SIG-M5 treated with dmso at 0.1 percent for 504 hours (cell line): ENCODE measurements around the gene MESP1.
"Not testable (repeated sequence)": the region's sequence is repeated elsewhere in the genome, so short reads cannot be mapped to it uniquely, and the experiment has no call there.

Experiments used
- DNase-seq: peaks from one replicate; lab custom pipeline; 2025; ENCODE audit not compliant: unreplicated experiment; lab: John Stamatoyannopoulos, UW

Gene MESP1, protein sequence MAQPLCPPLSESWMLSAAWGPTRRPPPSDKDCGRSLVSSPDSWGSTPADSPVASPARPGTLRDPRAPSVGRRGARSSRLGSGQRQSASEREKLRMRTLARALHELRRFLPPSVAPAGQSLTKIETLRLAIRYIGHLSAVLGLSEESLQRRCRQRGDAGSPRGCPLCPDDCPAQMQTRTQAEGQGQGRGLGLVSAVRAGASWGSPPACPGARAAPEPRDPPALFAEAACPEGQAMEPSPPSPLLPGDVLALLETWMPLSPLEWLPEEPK

GRCh38 chr15:89750560-89751542 lies at the start of gene MESP1:
Gene MESP1, minus strand, starts transcription at chr15:89751249. Its CDS starts 18 bp downstream, at chr15:89751231.
- DNase-seq: peak; percentile 85

- no peak for DNase-seq
Observed at GRCh38 chr15:89799918-89800498, 49.0 kb upstream of the MESP1 start.

DNA sequence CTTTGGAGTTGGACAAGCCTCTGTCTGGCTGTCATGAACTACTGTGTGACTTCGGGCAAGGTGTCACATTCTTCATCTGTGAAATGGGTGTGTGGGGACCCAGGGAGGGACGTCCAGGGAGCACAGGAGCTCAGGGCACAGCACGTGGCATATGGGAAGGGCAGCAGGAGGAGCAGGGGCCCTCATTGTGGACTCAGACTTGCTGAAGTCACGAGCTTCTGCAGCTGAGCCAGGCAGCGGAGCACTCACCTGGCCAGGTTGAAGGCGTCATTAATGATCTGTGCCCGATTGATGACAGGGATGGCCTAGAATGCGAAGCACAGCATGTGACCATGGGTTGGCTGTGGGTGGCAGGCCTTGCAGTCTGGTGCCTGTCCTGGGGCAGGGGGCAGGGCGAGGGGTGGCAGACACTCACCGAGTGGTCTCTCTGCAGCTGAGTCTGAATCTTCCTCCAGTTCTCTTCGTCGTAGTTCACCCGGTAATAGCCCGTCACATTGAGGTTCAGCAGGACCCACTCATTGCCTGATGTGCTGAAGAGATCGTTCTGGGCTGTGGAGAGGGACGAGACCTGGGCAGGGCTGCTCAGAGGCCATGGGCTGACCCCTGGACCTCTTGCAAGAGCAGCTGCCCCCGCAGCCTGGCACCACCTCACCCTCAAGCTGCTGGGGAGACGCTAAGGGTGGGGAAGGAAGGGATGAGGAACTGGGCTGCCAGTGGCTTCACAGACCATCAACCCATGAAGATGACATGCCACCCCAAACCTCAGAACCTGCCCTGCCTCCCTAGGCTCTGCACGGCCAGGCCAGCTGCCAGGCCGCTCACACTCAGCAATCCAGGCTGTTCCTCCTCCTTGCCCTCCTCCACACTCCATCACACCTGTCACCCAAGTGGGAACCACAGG lies 48.2 kb upstream of the MESP1 start:
- no peak for DNase-seq

- no peak for DNase-seq
Observed at GRCh38 chr15:89797678-89798201, 46.7 kb upstream of the MESP1 start.

GRCh38 chr15:89795996-89796395 lies 44.9 kb upstream of the MESP1 start:
- DNase-seq: no peak

DNA sequence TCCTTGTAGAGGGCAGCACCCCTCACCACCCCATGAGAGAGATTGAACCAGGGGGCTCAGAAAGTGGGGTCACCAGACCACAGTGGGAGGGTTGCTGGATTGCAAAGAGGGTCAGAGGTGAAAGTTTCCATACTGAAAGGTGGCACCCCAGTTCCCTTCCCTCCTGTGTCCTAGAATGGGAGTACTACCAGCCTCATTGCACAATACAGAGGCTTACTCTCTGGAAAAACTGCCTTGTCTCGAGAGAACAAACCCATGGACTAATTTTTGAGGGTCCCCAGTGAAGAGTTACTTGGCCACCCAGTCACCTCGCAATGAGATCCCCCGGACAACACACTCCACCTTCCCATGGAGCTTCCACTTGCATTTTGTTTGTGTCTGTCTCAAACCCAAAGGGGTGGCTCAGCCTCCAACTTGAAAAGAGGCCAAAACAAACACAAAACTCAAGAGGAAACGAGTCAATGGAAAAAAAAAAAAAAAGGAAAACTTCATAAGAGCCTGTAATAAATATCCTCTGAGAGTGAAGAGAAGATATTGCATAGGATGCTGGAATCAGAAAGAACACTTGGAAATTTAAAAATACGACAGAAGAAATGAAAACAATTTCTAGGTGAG lies 43.7 kb upstream of the MESP1 start:
- DNase-seq: no peak

DNA sequence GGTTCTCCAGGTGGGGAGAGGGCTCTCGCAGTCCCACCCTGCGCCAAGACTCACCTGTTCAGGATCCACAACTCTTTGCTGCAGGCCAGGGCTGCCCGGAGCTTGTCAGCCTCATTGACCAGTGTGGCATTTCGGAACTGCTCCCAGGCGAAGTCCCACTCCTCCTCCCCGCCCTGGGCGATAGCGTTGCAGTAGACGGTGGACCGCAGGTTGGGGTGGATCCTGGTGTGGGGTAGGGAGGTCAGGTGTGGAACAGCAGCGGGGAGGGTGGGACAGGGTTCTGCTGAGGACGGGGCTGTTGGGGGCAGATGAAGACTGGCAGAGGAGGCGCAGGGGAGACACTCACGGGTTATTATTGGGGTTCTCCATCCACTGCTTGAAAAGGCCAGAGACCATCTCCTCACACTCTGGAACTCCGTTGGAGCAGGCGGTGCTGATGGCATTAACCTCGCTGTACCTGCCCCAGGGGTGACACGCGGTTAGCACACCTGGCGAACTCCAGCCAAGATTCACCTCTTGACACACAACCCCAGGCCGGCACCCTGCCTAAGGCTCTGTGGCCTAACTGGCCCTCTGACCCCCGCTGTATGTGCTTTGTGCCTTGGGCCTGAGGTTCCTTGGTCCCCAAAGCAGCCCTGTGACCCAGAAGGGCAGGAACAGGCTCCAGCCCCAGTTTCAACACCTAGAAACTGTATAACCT lies 41.2 kb upstream of the MESP1 start:
- no peak for DNase-seq

DNA sequence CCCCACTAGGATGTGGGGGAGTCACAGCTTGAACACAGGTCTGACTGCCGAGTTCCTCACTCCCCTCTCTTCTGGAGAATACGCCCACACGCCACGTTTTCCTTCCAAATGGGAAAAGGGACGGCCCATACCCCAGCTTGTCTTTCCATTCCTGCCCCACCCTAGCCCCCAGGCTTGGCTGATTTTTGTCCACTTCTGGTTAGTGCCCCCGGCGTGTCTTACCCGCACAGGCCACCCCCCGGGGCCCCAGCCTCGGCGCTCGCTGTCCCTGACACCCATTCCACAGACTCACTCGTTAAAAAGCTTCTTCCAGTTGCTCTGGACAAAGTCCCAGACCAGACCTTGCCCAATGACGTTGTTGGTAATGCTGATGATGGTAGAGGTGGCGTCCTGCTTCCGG lies 39.6 kb upstream of the MESP1 start:
- DNase-seq: no peak

GRCh38 chr15:89790206-89790605 lies 39.2 kb upstream of the MESP1 start:
- DNase-seq: no peak

- DNase-seq: not testable (repeated sequence)
Observed at GRCh38 chr15:89788585-89788984, 37.5 kb upstream of the MESP1 start.

DNA sequence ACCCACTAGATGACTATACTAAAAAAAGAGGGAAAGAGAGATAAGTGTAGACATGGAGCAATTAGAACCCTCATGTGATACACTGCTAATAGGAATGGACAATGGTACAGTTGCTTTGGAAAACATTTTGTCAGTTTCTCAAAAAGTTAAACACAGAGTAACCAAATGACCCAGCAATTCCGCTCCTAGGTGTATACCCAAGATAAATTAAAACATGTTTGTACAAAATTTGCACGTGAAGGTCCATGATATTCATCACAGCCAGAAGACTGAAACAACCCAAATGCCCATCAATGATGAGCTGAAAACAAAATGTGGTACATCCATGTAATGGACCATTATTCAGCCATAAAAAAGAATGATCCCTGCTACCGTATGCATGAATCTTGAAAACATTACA lies 36.9 kb upstream of the MESP1 start:
- DNase-seq: no peak

- DNase-seq: no peak
Observed at GRCh38 chr15:89785774-89786140, 34.7 kb upstream of the MESP1 start.

DNA sequence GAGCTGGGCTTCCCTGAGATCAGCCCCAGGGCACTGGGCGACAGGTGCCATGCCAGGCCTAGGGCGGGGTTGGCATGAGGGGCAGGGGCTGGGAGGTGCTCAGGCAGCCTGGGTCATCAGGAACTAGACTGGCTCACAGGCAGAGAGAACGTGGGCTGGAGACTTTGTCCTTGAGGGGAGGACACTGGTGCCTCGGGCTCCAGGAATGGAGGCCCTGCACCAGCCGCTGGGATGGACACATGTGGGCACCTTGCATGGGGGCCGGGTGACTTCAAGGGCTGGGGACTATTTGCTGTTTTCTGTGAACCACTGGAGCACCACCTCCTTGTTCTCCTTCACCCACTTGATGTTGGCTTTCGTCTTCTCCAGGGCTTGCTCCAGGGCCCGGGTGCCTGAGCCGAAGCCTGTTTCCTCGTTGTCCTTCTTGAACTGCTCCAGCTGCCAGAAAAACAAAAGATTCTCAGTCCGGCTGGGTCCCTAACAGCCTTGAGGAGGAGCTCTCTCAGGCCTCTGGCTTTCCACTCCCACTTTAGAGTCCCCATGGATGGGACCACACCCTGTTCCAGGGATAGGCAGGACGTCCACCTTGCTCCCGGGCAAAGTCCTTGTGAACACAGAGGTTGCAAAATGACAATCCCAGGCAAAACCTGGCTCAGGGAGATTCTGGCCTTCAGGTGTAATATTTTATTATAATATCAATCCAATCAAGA lies 34.2 kb upstream of the MESP1 start:
- DNase-seq: no peak

GRCh38 chr15:89784686-89784960 lies 33.6 kb upstream of the MESP1 start:
- no peak for DNase-seq

DNA sequence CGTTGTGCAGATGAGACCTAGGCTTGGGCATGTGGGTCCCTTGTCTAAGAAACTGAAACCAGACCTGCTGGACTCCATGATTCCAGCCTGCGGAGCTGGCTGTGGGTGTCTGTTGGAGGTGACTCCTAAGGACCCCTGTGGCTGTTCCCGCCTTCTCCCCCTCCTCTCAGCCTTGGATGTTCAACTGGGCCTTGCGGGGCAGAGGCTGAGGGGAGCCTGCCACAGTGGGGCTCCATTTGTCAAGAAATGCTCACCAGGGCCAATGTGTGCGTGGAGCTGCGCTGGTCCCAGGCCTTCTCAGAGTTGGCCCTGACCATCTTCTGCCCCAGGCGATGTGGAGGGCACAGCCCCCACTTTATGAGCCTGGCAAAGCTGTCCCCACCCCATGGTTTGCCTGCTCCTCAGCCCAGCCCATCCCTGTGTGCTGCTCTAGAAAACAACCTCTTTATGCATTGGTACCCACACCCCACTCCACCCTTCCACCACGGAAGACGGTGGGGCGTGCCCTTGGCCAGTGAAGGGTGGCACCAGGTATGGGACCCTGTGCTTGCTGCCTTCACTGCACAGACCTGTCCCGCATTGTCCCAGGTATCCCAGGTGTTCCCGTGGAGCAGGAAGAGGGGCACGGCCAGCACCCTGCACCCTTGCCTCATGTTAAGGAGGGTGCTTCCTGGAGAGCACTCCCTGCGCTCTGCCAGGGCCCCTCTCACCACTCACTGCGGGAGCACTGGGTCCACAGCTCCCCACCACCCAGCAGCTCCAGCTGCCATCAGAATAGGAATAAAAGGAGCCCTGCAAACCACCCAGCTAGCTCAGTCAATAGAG lies 33.0 kb upstream of the MESP1 start:
- no peak for DNase-seq

GRCh38 chr15:89783111-89783860 lies 32.2 kb upstream of the MESP1 start:
- DNase-seq: no peak

DNA sequence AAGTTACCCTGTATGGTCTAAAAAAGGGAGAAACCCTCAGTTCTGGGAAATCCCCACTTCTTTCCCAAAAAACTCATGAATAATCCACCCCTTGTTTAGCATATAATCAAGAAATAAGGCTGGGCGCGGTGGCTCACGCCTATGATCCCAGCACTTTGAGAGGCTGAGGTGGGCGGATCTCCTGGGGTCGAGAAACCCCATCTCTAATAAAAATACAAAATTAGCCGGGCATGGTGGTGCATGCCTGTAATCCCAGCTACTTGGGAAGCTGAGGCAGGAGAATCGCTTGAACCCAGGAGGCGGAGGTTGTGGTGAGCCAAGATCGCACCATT lies 31.5 kb upstream of the MESP1 start:
- DNase-seq: not testable (repeated sequence)
